Endothelial cell of umbilical vein (primary cell): ENCODE results near the gene CLDN9. TPM values are rescaled to one million over a fixed set of nuclear protein-coding genes. Genes with fewer than 3 reads are reported as not detected.

ENCODE experiments used
- BruUV-seq: library from RNA; stranded (reverse); fragments of 400-500 nt; replicated peaks from 2 replicates; lab custom pipeline; 2021; lab: Mats Ljungman, UMichigan
- CTCF ChIA-PET: fragments of 300-600, 350-600 bp; sonication (Branson Sonifier 250); formaldehyde crosslinking; loops from one replicate; lab custom pipeline; 2021; ENCODE audit warnings: antibody characterized with exemption, inconsistent platforms; lab: Charles Lee
- POLR2A ChIA-PET: fragments of 300-600, 350-600 bp; sonication (Branson Sonifier 250); formaldehyde crosslinking; loops from one replicate; lab custom pipeline; 2021; ENCODE audit warnings: antibody characterized with exemption, inconsistent platforms; lab: Charles Lee
- DNase-seq: peaks from one replicate; pipeline ENCODE4 v3.0.0-alpha.2; 2011; ENCODE audit warnings: low read depth, low spot score
- FAIRE-seq: peaks from 2 replicates; lab custom pipeline; 2011; peaks lifted over from hg19 to GRCh38; lab: Jason Lieb, UNC
- H2AFZ ChIP-seq: 2 replicates; pipeline ENCODE4 v1.6.0; 2012; ENCODE audit warnings: low read depth, low read length, control low read depth, inconsistent platforms
- H3K27ac ChIP-seq: 2 replicates; pipeline ENCODE4 v1.5.1; 2011; ENCODE audit warnings: low read depth, mild to moderate bottlenecking, control low read depth, low read length, moderate library complexity; ENCODE audit not compliant: insufficient read depth
- H3K27me3 ChIP-seq, 2 experiments: 2 replicates each; pipeline versions ENCODE4 v1.6.0 to v1.6.1; 2011; ENCODE audit warnings: low read length in 2 of 2, mixed read lengths in 1 of 2; ENCODE audit not compliant: control insufficient read depth in 2 of 2, insufficient read depth in 2 of 2
- H3K36me3 ChIP-seq, 2 experiments: 2 replicates in 1 of 2; 3 replicates in 1 of 2; pipeline ENCODE4 v1.5.1; 2011; ENCODE audit warnings: low read length in 2 of 2, mild to moderate bottlenecking in 1 of 2, moderate library complexity in 1 of 2; ENCODE audit not compliant: control insufficient read depth in 2 of 2, insufficient read depth in 2 of 2; ENCODE audit errors: extremely low read depth in 1 of 2
- H3K4me1 ChIP-seq: 3 replicates; pipeline ENCODE4 v1.5.1; 2011; ENCODE audit warnings: mild to moderate bottlenecking, low read length; ENCODE audit not compliant: control insufficient read depth, insufficient read depth; ENCODE audit errors: extremely low read depth
- H3K4me2 ChIP-seq: 2 replicates; pipeline ENCODE4 v1.6.1; 2011; ENCODE audit warnings: low read length, control low read depth, mixed read lengths; ENCODE audit not compliant: insufficient read depth
- H3K4me3 ChIP-seq, 3 experiments: fragments of 200-600 bp in 1 of 3; sonication (generic), shearing (Covaris generic) in 1 of 3; replicated peaks in 1 of 3; 2 replicates each; pipeline ENCODE4 v1.5.1; 2011 to 2016; ENCODE audit warnings: control low read depth in 3 of 3, low read length in 3 of 3, mild to moderate bottlenecking in 2 of 3, inconsistent platforms in 1 of 3, low read depth in 1 of 3, moderate library complexity in 1 of 3; ENCODE audit not compliant: insufficient read depth in 1 of 3
- H3K79me2 ChIP-seq: 2 replicates; pipeline ENCODE4 v1.6.0; 2012; ENCODE audit warnings: low read length, inconsistent platforms; ENCODE audit not compliant: control insufficient read depth, insufficient read depth
- H3K9ac ChIP-seq: replicated peaks from 2 replicates; pipeline ENCODE3; 2011; ENCODE audit warnings: low read length, control low read depth; ENCODE audit not compliant: insufficient read depth; ENCODE audit errors: extremely low read depth
- H3K9me1 ChIP-seq: replicated peaks from 3 replicates; pipeline ENCODE4 v1.6.0; 2011; ENCODE audit warnings: mild to moderate bottlenecking, low read length; ENCODE audit not compliant: control insufficient read depth, insufficient read depth; ENCODE audit errors: extremely low read depth
- H3K9me3 ChIP-seq: replicated peaks from 2 replicates; pipeline ENCODE4 v1.5.1; 2012; ENCODE audit warnings: low read length, inconsistent platforms; ENCODE audit not compliant: control insufficient read depth, insufficient read depth
- H4K20me1 ChIP-seq: replicated peaks from 2 replicates; pipeline ENCODE3; 2011; ENCODE audit warnings: mild to moderate bottlenecking, low read length; ENCODE audit not compliant: control insufficient read depth, insufficient read depth; ENCODE audit errors: extremely low read depth
- EZH2 ChIP-seq: IDR thresholded peaks from 2 replicates; pipeline ENCODE4 v1.6.1; 2012; ENCODE audit warnings: borderline replicate concordance, low read depth, mild to moderate bottlenecking, moderate library complexity, low read length, inconsistent platforms; ENCODE audit not compliant: severe bottlenecking
- FOS ChIP-seq: IDR thresholded peaks from 2 replicates; pipeline ENCODE4 v1.6.1; 2011; ENCODE audit warnings: mild to moderate bottlenecking, low read length, moderate library complexity, borderline replicate concordance; ENCODE audit not compliant: insufficient read depth
- GATA2 ChIP-seq: IDR thresholded peaks from 2 replicates; pipeline ENCODE4 v1.7.0; 2011; ENCODE audit warnings: low read depth, mild to moderate bottlenecking, moderate library complexity, mixed read lengths, low read length; ENCODE audit not compliant: insufficient read length, insufficient read depth
- JUN ChIP-seq: IDR thresholded peaks from 2 replicates; pipeline ENCODE4 v1.6.1; 2011; ENCODE audit warnings: borderline replicate concordance, low read depth; ENCODE audit not compliant: insufficient read length, insufficient read depth
- MYC ChIP-seq: IDR thresholded peaks from one replicate; pipeline ENCODE4 v1.6.1; 2011; ENCODE audit warnings: mild to moderate bottlenecking, low read depth, low read length
- POLR2A ChIP-seq: IDR thresholded peaks from 2 replicates; pipeline ENCODE4 v1.6.1; 2012; ENCODE audit warnings: low read depth, mild to moderate bottlenecking, control low read depth, low read length
- POLR2AphosphoS5 ChIP-seq: IDR thresholded peaks from 2 replicates; pipeline ENCODE4 v1.6.1; 2012; ENCODE audit warnings: low read depth, mild to moderate bottlenecking, control low read depth, low read length, moderate library complexity; ENCODE audit not compliant: insufficient read depth
- dilution Hi-C: fragments of 300-500 bp; cut with MboI; formaldehyde crosslinking; loops from one replicate; pipeline ENCODE4 v1.15.0; 2019; ENCODE audit warnings: low sequenced_read_pairs; ENCODE audit not compliant: extremely low pct_ligation_motif_present
- intact Hi-C: fragments of 100-400 bp; cut with micrococcal nuclease; formaldehyde crosslinking; loops from one replicate; pipeline ENCODE4 v1.10.0; 2022
- polyA plus RNA-seq, 4 experiments: library from polyadenylated mRNA; depleted of rRNA in 3 of 4; stranded (reverse) in 3 of 4; unstranded in 1 of 4; fragments of >200 nt; gene quantifications; 2 replicates each; pipeline versions ENCODE4 v1.2.1 to v1.2.3, GENCODE V29; 2011 to 2012; ENCODE audit warnings: missing spikeins in 1 of 4
- total RNA-seq: library from RNA; stranded (reverse); gene quantifications from 2 replicates; pipeline ENCODE4 v1.2.3, GENCODE V29; 2021
- TF ChIP-seq, protein P1 (sequence below): IDR thresholded peaks from 2 replicates; pipeline ENCODE4 v1.6.1; 2011; ENCODE audit not compliant: insufficient read depth, insufficient read length
- TF ChIP-seq, protein P2 (sequence below), 2 donors: IDR thresholded peaks; 1 replicate in 1 of 2; 2 replicates in 1 of 2; pipeline ENCODE4 v1.5.1; 2011; ENCODE audit warnings: low read length in 2 of 2, mild to moderate bottlenecking in 2 of 2, moderate library complexity in 2 of 2, control low read depth in 1 of 2, inconsistent platforms in 1 of 2, low read depth in 1 of 2; ENCODE audit not compliant: insufficient read depth in 1 of 2; ENCODE audit errors: extremely low read depth in 1 of 2

The CLDN9 gene
- total and polyA plus RNA-seq, 2 donors (not counting 3 experiments of a cell fraction or from before 2014, with no cell fraction given), result 0.06 TPM; not detected in 1

DNA sequence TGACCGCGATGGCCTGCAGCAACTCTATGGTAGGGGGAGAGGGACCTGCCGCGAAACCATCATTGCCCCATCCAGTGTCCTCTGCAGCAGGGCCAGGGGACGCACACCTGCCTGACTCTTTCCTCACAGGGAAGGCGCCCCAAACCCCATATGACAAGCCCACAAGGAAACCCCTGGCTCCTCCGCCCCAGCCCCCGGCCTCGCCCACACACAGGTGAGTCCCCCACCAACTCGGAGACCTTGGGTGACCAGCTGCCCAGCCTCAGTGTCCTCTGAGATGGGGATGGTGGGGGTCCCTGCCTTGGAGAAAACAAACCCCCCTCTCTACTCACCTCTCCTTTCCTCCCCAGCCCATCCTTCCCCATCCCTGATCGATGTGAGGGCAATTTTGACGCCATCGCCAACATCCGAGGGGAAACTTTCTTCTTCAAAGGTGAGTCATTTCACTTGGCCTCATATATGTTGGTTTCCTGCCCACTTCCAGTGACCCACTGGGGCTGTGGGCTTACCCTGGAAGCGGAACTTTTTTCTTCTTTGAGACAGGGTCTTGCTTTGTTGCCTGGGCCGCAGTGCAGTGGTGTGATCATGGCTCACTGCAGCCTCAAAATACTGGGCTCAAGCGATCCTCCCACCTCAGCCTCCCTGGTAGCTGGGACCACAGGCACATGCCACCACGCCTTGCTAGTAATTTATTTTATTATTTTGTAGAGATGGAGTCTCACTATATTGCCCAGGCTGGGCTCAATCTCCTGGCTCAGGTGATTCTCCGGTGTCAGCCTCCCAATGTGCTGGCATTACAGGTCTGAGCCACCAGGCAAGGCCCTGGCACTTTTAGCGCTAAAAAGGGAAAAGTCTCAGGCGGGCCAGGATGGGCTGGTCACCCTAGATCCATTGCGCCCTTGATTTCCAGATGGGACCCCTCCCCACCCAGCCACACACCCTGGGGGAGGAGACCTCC lies 44.7 kb downstream of the CLDN9 start:
- H2AFZ ChIP-seq, result no peak overlapping the region
- no peak overlapping the region for H3K27ac ChIP-seq
- intact Hi-C loops (loop anchor here (2.0 kb wide), 1 partner anchor 27 kb away; no protein-coding TSS in a partner anchor), dilution Hi-C loops (no loop called here)
- POLR2A ChIA-PET, result no interaction called here
- no peaks in the 10 kb centered on the region for H4K20me1 ChIP-seq
- H3K79me2 ChIP-seq, result no peaks in the 10 kb centered on the region
- H3K4me3 ChIP-seq, result peak overlapping the region in 1 of 3 experiments; percentile 59
- H3K9me1 ChIP-seq, result no peaks in the 10 kb centered on the region
- FAIRE-seq, result no peak
- peaks cover 9% of the 10 kb centered on the region for H3K4me1 ChIP-seq
- H3K27me3 ChIP-seq, result no peaks in the 10 kb centered on the region
- CTCF ChIA-PET, result interaction anchor here (1.0 to 2.9 kb wide), 10 partner anchors 10 to 109 kb away, joined by 4 to 113 read pairs (median 8); no protein-coding TSS in a partner anchor
- no peak for DNase-seq
- H3K36me3 ChIP-seq, result no peaks in the 10 kb centered on the region
- no peaks in the 10 kb centered on the region for H3K9me3 ChIP-seq
- TF ChIP-seq MYC, result no peak
- TF ChIP-seq, protein P1, sequence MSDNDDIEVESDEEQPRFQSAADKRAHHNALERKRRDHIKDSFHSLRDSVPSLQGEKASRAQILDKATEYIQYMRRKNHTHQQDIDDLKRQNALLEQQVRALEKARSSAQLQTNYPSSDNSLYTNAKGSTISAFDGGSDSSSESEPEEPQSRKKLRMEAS, result no peak
- TF ChIP-seq, protein P2, sequence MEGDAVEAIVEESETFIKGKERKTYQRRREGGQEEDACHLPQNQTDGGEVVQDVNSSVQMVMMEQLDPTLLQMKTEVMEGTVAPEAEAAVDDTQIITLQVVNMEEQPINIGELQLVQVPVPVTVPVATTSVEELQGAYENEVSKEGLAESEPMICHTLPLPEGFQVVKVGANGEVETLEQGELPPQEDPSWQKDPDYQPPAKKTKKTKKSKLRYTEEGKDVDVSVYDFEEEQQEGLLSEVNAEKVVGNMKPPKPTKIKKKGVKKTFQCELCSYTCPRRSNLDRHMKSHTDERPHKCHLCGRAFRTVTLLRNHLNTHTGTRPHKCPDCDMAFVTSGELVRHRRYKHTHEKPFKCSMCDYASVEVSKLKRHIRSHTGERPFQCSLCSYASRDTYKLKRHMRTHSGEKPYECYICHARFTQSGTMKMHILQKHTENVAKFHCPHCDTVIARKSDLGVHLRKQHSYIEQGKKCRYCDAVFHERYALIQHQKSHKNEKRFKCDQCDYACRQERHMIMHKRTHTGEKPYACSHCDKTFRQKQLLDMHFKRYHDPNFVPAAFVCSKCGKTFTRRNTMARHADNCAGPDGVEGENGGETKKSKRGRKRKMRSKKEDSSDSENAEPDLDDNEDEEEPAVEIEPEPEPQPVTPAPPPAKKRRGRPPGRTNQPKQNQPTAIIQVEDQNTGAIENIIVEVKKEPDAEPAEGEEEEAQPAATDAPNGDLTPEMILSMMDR (IDR thresholded peaks at IDR 0.05; ENCODE audit: extremely low read depth in 1 of 2, insufficient read depth in 1 of 2, low read depth in 1 of 2, low read length in 2 of 2), result no peak
- TF ChIP-seq POLR2A, result no peak
- no peak for TF ChIP-seq JUN
- TF ChIP-seq GATA2, result no peak
- TF ChIP-seq POLR2AphosphoS5, result no peak
- no peak for TF ChIP-seq FOS
- TF ChIP-seq EZH2, result no peak
- no TSS peak for BruUV-seq
- no peak overlapping the region for H3K4me2 ChIP-seq
- H3K9ac ChIP-seq, result no peak overlapping the region
